22Rv1 (cell line): Measurements from ENCODE around the gene PYGO2.

Source experiments
- H3K27ac ChIP-seq: fragments of 450-650 bp; 2 replicates; pipeline ENCODE4 v1.5.1; 2017
- CTCF ChIP-seq: fragments of 450-650 bp; IDR thresholded peaks from 2 replicates; pipeline ENCODE4 v1.5.1; 2017; ENCODE audit warnings: mild to moderate bottlenecking
- ZFX ChIP-seq: fragments of 450-650 bp; IDR thresholded peaks from 2 replicates; pipeline ENCODE4 v1.6.1; 2017; ENCODE audit warnings: antibody characterized with exemption, borderline replicate concordance

Gene PYGO2

DNA sequence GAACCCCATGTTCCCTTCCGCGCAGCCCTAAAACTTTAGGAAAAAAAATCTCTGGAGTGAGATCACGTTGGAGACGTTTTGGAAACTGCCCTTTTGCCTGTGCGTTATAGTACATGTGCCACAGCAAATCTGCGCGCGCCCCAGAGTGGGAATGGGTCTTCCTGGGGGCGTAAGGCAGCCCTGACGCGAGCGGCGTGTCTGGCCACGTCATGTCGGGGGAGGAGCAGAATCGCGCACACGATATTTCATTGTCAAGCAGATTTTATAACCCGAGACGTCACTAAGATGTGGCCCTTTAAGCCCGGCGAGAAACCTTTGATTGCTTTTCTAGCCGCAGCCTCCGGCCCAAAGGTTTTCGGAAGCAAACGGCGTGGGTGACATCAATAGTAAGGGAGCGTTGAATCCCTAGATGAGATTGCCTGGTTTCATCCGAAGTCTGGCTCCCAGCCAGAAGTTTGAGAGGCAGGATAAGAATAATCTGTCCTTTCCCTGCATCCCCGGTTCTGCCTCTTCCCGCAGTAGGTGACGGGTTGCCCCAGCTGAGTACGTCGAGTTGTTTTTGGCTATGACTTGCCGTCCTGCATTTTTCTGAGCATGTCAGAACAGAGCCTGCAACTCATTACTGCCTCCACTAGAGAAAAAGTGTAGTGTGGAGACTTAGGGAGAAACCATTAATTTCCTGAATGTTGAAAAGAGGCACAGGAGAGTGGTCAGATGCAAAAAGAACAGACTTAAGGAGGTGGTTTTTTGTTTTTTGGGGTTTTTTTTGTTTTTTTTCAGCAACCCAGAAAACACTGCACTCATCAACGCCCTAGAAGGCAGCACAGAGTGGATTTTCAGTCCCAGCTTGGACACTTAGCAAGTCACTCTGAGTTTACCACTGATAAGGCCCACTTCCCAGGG, 24.2 kb downstream of the PYGO2 start:
- TF ChIP-seq CTCF (peak; percentile 32; the same call in 1 of the 2 replicates), ZFX (no peak)
- peak overlapping the region; percentile 99 for H3K27ac ChIP-seq

- peak within 1 kb of the TSS; percentile 99 for H3K27ac ChIP-seq
- TF ChIP-seq CTCF: peak; percentile 64
- no peak for TF ChIP-seq ZFX
Measured at GRCh38 chr1:154936555-154937084, 25.0 kb downstream of the PYGO2 start, which contains the start of gene PMVK. PMVK (minus strand) TSS chr1:154936719; CDS start chr1:154936685, 34 bp downstream.

DNA sequence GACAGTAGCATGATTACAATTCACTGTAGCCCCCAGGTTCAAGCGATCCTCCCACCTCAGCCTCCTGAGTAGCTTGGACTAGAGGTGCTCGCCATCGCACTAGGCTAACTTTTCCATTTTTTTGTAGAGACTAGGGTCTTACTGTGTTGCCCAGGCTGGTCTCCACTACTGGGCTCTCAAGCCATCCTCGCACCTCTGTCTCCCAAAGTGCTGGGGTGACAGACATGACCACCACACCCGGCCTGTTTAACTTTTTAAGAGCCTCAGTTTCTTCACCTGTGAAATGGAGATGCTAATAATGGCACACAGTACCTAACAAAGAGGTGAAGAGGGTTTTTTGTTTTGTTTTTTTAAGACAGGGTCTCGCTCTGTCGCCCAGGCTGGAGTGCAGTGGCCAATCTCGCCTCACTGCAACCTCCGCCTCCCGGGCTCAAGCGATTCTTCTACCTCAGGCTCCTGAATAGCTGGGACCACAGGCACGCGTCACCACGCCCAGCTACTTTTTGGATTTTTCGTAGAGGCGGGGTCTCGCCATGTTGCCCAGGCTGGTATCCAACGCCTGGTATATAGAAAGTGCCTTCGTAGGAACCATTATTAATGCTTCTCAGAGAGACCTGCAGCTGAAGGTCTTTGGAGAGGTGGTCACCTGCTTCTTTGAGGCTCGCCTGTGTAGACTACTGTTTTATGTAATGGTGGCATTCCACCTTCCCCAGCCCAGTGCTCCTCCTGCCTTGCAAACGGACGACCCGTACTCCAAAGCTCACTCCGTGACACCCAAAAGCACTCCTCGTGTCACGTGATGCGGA, 25.6 kb downstream of the PYGO2 start:
- peak overlapping the region; percentile 99 for H3K27ac ChIP-seq
- TF ChIP-seq CTCF (no peak), ZFX (no peak)

- H3K27ac ChIP-seq: peak overlapping the region; percentile 80; the same call in 1 of the 2 replicates
- TF ChIP-seq CTCF (no peak), ZFX (no peak)
Measured at GRCh38 chr1:154934358-154934948, 27.1 kb downstream of the PYGO2 start.

GRCh38 chr1:154931940-154932487, 29.6 kb downstream of the PYGO2 start:
- H3K27ac ChIP-seq: peak overlapping the region; percentile 80

More at GRCh38 chr1:154931940-154932487, 29.6 kb downstream of the PYGO2 start:
- TF ChIP-seq CTCF (no peak), ZFX (no peak)
